ENCODE results near the gene NPPA.
"Not testable (repeated sequence)": the region's sequence is repeated elsewhere in the genome, so short reads cannot be mapped to it uniquely, and the experiment has no call there.

The NPPA gene

GRCh38 chr1:11847667-11848372 is at the start of gene NPPA:
Gene NPPA (minus strand): TSS chr1:11847783. CDS start chr1:11847684, 99 bp downstream.
- FAIRE-seq: no peak

GRCh38 chr1:11894501-11894900 is 46.9 kb upstream of the NPPA start:
- not testable (repeated sequence) for FAIRE-seq

GRCh38 chr1:11893907-11894251 is 46.3 kb upstream of the NPPA start:
- FAIRE-seq: no peak

- FAIRE-seq: no peak
These were observed 44.0 kb upstream of the NPPA start for GRCh38 chr1:11891433-11892186.

- no peak for FAIRE-seq
These were observed 41.3 kb upstream of the NPPA start for GRCh38 chr1:11888877-11889208.

- no peak for FAIRE-seq
These were observed 40.8 kb upstream of the NPPA start for GRCh38 chr1:11888206-11888876.

- FAIRE-seq: no peak
These were observed 40.1 kb upstream of the NPPA start for GRCh38 chr1:11887666-11888007.

GRCh38 chr1:11886986-11887665 is 39.5 kb upstream of the NPPA start:
- FAIRE-seq: no peak

GRCh38 chr1:11885916-11886315 is 38.3 kb upstream of the NPPA start:
- no peak for FAIRE-seq

- no peak for FAIRE-seq
These were observed 35.4 kb upstream of the NPPA start for GRCh38 chr1:11882814-11883538.

GRCh38 chr1:11881749-11882441 is 34.3 kb upstream of the NPPA start:
- no peak for FAIRE-seq

GRCh38 chr1:11880911-11881748 is 33.5 kb upstream of the NPPA start:
- FAIRE-seq: no peak

- no peak for FAIRE-seq
These were observed 32.6 kb upstream of the NPPA start for GRCh38 chr1:11880181-11880575.

GRCh38 chr1:11879311-11880180 is 32.0 kb upstream of the NPPA start:
- FAIRE-seq: no peak

- FAIRE-seq: no peak
These were observed 31.3 kb upstream of the NPPA start for GRCh38 chr1:11878891-11879190.

- no peak for FAIRE-seq
These were observed 30.7 kb upstream of the NPPA start for GRCh38 chr1:11878081-11878890.

GRCh38 chr1:11877074-11877473 is 29.5 kb upstream of the NPPA start:
- FAIRE-seq: no peak

GRCh38 chr1:11875094-11875493 is 27.5 kb upstream of the NPPA start:
- FAIRE-seq: no peak

GRCh38 chr1:11874624-11875023 is 27.0 kb upstream of the NPPA start:
- no peak for FAIRE-seq

- no peak for FAIRE-seq
These were observed 26.6 kb upstream of the NPPA start for GRCh38 chr1:11874258-11874562.

Measured in G401.6 (cell line).